Mesodermal cell (in vitro differentiated cells): ENCODE measurements around the gene RBCK1.
"Not testable (repeated sequence)": the region's sequence is repeated elsewhere in the genome, so short reads cannot be mapped to it uniquely, and the experiment has no call there.

Source experiments
- H3K27ac ChIP-seq: 2 replicates; pipeline ENCODE4 v1.7.0; 2013; ENCODE audit warnings: mild to moderate bottlenecking, low read depth, low read length, moderate library complexity; ENCODE audit not compliant: severe bottlenecking
- H3K36me3 ChIP-seq: 2 replicates; pipeline ENCODE4 v1.7.1; 2013; ENCODE audit warnings: mild to moderate bottlenecking, low read length, moderate library complexity; ENCODE audit not compliant: control insufficient read depth, insufficient read depth
- H3K4me1 ChIP-seq: one replicate; pipeline ENCODE4 v1.7.1; 2013; ENCODE audit warnings: mild to moderate bottlenecking, low read length; ENCODE audit not compliant: insufficient read depth, control insufficient read depth, poor library complexity, severe bottlenecking
- H3K4me3 ChIP-seq: 2 replicates; pipeline ENCODE4 v1.7.0; 2013; ENCODE audit warnings: low read length, control low read depth, mild to moderate bottlenecking; ENCODE audit not compliant: insufficient read depth, poor library complexity, severe bottlenecking; ENCODE audit errors: extremely low read depth
- H3K9me3 ChIP-seq: 2 replicates; pipeline ENCODE4 v1.7.1; 2013; ENCODE audit warnings: mild to moderate bottlenecking, low read length, moderate library complexity; ENCODE audit not compliant: control insufficient read depth
- WGBS, 2 experiments: methylation state at CpG; one replicate each; pipeline ENCODE4 v1.1.5; 2013; ENCODE audit warnings: missing lambda C conversion rate in 2 of 2; ENCODE audit not compliant: insufficient coverage in 2 of 2; 5-methylcytosine and 5-hydroxymethylcytosine counted together

The RBCK1 gene

GRCh38 chr20:443223-443775, 35.2 kb downstream of the RBCK1 start:
- Histone ChIP-seq H3K4me1 (peaks cover 8% of the 10 kb centered on the region), H3K27ac (no peak overlapping the region), H3K9me3 (no peaks in the 10 kb centered on the region), H3K36me3 (peaks cover 87% of the 10 kb centered on the region), H3K4me3 (no peak overlapping the region)
- WGBS, 2 experiments, result 100% methylated on average over 2 of the region's 4 CpGs; no CpG with 5 or more reads in 1 of the 2 experiments

GRCh38 chr20:444117-444516, 36.0 kb downstream of the RBCK1 start:
- no peak overlapping the region for H3K27ac ChIP-seq
- no peak overlapping the region for H3K4me3 ChIP-seq
- H3K36me3 ChIP-seq, result peaks cover 85% of the 10 kb centered on the region
- 86 to 94% methylated on average over 1 to 2 of the region's 3 CpGs for WGBS, 2 experiments
- no peaks in the 10 kb centered on the region for H3K9me3 ChIP-seq
- H3K4me1 ChIP-seq, result peaks cover 8% of the 10 kb centered on the region

- Histone ChIP-seq H3K4me3 (no peak overlapping the region), H3K4me1 (peaks cover 8% of the 10 kb centered on the region), H3K9me3 (no peaks in the 10 kb centered on the region), H3K36me3 (peaks cover 76% of the 10 kb centered on the region), H3K27ac (no peak overlapping the region)
- WGBS, 2 experiments, result 91 to 92% methylated on average over 12 of the region's 12 CpGs
These were observed 36.8 kb downstream of the RBCK1 start for GRCh38 chr20:444862-445426.

GRCh38 chr20:445514-446336, 37.6 kb downstream of the RBCK1 start:
- Histone ChIP-seq H3K4me1 (peaks cover 8% of the 10 kb centered on the region), H3K36me3 (peaks cover 72% of the 10 kb centered on the region), H3K4me3 (no peak overlapping the region), H3K27ac (no peak overlapping the region), H3K9me3 (no peaks in the 10 kb centered on the region)
- 94% methylated on average over 3 of the region's 5 CpGs for WGBS, 2 experiments

GRCh38 chr20:452021-452420, 43.9 kb downstream of the RBCK1 start:
- H3K4me1 ChIP-seq, H3K9me3 ChIP-seq, H3K4me3 ChIP-seq, H3K27ac ChIP-seq: not testable (repeated sequence)
- H3K36me3 ChIP-seq, result peaks cover 49% of the 10 kb centered on the region
- WGBS, 2 experiments, result 89 to 98% methylated on average over 5 to 7 of the region's 11 CpGs

- no peak overlapping the region for H3K4me3 ChIP-seq
- 82 to 97% methylated on average over 3 of the region's 3 CpGs for WGBS, 2 experiments
- H3K27ac ChIP-seq, result no peak overlapping the region
- H3K36me3 ChIP-seq, result peaks cover 53% of the 10 kb centered on the region
- H3K9me3 ChIP-seq, result no peaks in the 10 kb centered on the region
- H3K4me1 ChIP-seq, result peaks cover 7% of the 10 kb centered on the region
These were observed 46.9 kb downstream of the RBCK1 start for GRCh38 chr20:454951-455350.

GRCh38 chr20:458776-459175, 50.7 kb downstream of the RBCK1 start:
- no peak overlapping the region for H3K27ac ChIP-seq
- H3K4me3 ChIP-seq, result no peak overlapping the region
- no peaks in the 10 kb centered on the region for H3K9me3 ChIP-seq
- H3K36me3 ChIP-seq, result peaks cover 40% of the 10 kb centered on the region
- H3K4me1 ChIP-seq, result peaks cover 16% of the 10 kb centered on the region
- 81 to 91% methylated on average over 3 to 4 of the region's 6 CpGs for WGBS, 2 experiments

GRCh38 chr20:460180-460579, 52.1 kb downstream of the RBCK1 start:
- WGBS, 2 experiments, result 40% methylated on average over 1 of the region's 3 CpGs; no CpG with 5 or more reads in 1 of the 2 experiments
- Histone ChIP-seq H3K9me3 (no peaks in the 10 kb centered on the region), H3K4me1 (peaks cover 16% of the 10 kb centered on the region), H3K36me3 (peaks cover 30% of the 10 kb centered on the region), H3K4me3 (no peak overlapping the region), H3K27ac (no peak overlapping the region)

- H3K27ac ChIP-seq, result no peak overlapping the region
- WGBS, 2 experiments, result 80 to 83% methylated on average over 1 of the region's 2 CpGs
These were observed 52.6 kb downstream of the RBCK1 start for GRCh38 chr20:460707-461106.

GRCh38 chr20:461254-462198, 53.4 kb downstream of the RBCK1 start:
- WGBS, 2 experiments, result 14 to 16% methylated on average over 53 to 58 of the region's 60 CpGs
- Histone ChIP-seq H3K4me3 (peak overlapping the region; percentile 72), H3K4me1 (peaks cover 16% of the 10 kb centered on the region), H3K9me3 (no peaks in the 10 kb centered on the region), H3K27ac (peak overlapping the region; percentile 84), H3K36me3 (peaks cover 21% of the 10 kb centered on the region)

More at GRCh38 chr20:460707-461106, 52.6 kb downstream of the RBCK1 start:
- H3K9me3 ChIP-seq, result no peaks in the 10 kb centered on the region
- peaks cover 28% of the 10 kb centered on the region for H3K36me3 ChIP-seq
- peak overlapping the region; percentile 72 for H3K4me3 ChIP-seq
- H3K4me1 ChIP-seq, result peaks cover 16% of the 10 kb centered on the region
